HG03064 (cell line): ENCODE measurements around the gene FERMT2.

ENCODE experiments used
- ATAC-seq: cut with Tn5 transposase; IDR thresholded peaks from one replicate; pipeline ENCODE4 v1.9.1; 2021; ENCODE audit warnings: low read depth; ENCODE audit not compliant: unreplicated experiment

The FERMT2 gene, protein sequence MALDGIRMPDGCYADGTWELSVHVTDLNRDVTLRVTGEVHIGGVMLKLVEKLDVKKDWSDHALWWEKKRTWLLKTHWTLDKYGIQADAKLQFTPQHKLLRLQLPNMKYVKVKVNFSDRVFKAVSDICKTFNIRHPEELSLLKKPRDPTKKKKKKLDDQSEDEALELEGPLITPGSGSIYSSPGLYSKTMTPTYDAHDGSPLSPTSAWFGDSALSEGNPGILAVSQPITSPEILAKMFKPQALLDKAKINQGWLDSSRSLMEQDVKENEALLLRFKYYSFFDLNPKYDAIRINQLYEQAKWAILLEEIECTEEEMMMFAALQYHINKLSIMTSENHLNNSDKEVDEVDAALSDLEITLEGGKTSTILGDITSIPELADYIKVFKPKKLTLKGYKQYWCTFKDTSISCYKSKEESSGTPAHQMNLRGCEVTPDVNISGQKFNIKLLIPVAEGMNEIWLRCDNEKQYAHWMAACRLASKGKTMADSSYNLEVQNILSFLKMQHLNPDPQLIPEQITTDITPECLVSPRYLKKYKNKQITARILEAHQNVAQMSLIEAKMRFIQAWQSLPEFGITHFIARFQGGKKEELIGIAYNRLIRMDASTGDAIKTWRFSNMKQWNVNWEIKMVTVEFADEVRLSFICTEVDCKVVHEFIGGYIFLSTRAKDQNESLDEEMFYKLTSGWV

DNA sequence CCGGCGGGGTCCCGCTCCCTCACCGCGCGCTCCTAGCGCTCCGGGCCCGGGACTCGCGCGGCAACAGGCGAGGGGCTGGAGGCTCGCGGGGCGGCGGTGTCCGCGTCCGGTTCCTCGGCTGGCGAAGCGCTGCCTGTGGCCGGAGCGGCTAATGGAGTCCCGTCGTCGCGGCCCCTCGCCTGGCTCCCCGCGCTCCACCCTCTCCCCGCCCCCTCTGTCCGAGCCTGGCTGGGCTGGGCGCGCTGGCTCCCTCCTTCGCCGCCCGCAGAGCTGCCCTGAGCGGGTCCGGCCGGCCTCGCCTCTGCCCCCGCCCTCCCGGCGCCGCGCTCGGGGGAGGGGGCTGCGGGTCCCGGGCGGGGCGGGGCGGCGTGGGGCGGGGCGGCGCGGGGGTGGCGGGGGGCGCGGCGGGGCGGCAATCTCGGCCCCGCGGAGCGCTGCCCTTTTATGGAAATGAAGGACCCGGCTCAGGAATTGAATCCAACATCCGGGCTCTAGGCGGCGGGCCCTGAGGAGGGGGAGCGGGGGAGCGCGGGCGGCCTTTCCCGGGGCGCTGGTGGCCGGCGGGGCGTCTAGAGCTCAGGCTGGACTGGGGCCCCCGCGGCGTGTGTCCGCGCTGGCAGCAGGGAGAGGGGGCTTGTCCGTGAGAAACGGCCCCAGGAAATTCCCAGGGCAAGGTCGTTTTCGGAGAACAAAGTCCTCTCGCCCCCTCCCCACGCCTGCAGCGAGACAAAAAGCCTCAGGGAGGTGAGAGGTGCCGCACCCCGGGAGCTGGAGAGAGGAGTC is at the start of gene FERMT2:
TSS of gene FERMT2 (minus strand) at position 153 of the 783 bp plus-strand sequence. CDS start 482 bp downstream, outside the sequence.
- no peak for ATAC-seq

DNA sequence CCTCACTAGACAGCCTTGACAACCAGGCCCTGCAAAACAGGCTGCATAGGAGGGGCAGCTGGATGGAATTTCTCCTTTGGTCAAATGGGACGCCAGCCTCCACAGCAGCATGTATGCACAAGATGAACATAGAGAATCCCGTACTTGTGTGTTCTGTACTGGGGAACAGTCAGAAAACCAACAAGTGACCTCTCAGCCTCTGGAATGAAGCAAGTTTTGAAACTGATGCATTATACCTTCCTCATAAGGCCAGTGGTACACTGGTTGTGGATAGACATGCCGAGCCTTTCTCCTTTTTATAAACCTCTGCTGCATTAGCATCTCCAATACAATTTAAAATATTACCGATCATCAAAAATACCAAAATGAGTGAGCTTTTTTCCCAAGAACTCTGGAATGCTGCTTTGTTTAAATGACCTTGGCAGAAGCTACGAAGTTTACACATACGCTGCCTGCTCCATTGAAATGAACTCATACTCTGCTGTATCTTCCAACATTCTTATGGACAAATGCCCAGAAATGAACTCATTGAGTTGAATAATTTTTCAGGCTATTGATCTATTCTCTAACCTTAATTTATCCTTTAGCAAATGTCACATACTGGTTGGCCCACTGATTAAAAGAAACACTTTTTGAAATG is 47.6 kb upstream of the FERMT2 start:
- no peak for ATAC-seq

DNA sequence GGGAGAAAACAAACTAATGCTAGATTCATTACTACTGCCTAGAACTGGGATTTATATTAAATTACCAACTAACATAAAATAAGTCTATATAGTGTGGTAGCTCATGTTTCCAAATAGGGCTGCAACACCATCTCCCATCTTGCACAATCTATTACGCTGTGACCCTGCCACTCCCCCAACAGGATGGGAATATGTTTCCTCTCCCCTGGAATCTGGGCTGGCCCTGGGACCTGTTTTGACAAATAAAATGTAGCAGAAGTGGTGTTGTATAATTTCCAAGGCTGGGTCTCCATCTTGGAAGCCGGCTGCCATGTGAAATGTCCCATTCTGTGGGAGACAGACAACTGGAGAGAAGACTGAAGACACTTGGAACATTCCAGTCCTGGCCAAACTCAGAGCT is 45.6 kb upstream of the FERMT2 start:
- no peak for ATAC-seq

DNA sequence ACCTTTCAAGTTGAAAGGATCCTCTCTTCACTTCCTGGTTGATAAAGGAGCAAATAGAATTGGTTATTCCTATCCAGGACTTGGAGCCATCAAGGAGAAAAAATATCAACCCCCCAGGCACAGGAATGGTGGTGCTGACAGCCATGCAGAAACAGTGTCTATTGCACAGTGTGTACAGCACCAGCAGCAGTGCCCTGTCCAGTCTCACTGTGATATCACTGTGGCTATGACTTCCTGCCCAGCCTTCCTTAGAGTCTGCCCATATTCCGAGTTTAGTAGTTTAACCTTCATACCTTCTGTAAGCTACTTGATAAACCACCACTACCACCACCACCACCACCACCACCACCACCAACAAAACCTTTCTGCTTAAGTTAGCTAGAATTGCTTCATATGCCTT is 45.1 kb upstream of the FERMT2 start:
- ATAC-seq = no peak

DNA sequence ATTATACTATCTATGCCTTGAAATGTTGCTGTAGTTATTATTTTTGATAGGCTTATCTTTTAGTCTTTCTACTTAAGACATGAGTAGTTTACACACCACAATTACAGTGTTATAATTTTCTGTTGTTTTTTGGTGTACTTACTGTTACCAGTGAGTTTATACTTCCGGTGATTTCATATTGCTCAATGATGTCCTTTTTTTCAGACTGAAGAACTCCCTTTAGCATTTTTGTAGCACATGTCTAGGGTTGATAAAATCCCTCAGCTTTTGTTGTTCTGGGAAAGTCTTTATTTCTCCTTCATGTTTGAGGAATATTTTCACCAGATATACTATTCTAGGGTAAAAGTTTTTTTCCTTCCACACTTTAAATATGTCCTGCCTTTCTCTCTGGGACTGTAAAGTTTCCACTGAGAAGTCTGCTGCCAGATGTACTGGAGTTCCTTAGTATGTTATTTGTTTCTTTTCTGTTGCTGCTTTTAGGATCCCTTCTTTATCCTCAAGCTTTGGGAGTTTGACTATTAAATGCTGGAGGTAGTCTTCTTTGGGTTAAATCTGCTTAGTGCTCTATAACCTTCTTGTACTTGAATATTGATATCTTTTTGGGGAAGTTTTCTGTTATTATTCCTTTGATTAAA is 41.5 kb upstream of the FERMT2 start:
- no peak for ATAC-seq

DNA sequence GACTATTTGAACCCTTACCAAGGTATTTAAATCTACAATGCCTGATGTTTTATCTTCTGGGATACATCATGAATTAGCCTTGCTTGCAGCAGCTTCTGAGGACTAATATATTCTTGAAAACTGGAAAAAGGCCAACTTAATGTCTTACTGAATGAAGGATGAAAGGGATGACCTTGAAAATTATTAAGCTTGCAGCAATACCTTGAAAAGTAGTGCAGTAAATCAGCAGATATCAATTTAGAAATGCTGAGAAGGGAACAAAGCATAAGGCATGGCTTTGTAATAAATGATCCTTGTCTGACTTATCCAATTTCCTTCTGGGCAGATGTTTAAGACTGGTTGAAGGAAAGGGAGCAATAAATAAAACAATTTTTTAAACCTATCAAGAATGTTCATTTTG is 37.3 kb upstream of the FERMT2 start:
- no peak for ATAC-seq

DNA sequence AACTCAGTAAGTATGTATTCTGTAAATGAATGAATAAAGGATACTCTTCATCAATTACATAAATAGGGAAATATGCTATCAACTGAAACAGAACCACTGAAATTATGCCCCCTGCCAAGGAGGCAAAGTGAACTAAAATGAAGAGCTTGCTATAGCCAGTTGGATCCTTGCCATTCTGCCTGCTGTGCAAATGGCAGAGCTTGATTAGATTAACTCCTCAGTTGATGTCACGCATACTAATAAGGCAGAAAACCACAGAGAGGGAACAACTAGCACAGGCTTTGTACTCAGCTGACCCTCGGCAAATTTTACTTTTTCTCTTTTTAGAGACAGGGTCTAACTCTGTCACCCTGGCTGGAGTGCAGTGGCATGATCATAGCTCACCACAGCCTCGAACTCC is 36.7 kb upstream of the FERMT2 start:
- ATAC-seq = no peak

DNA sequence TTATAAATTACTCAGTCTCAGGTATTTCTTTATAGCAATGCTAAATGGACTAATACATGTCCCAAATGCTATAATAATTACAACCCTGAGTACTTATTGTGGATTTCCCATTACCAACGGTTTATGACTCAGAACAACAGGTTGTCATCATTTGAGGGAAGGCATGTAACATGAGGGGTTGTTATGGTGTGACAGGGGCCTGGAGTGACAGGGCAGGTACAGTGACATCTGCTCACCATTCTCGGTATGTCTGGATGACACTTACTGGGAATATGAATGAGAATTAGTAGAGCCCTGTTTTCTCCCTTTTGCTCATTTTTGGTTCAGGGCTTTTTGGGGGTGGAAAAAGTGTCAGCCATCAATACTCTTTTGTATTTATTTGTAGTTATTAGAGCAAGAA is 36.2 kb upstream of the FERMT2 start:
- no peak for ATAC-seq

DNA sequence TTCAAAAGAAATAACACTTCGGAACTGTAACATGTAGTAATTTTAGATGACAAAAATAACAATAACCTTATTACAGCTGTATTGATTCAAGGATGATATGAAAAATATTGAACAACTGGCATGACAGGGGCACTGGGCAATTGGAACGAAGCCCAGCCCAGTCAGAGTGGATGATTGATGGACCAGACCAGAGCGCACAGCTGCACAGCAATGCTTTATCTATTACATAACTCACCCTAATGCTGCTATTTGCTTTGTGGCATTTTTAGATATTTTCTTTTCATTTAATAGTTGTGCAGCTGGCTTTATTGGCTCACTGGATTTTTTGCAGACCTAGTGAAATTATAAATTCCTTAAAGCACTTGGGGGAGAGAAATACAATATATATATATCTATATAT is 26.9 kb upstream of the FERMT2 start:
- no peak for ATAC-seq

DNA sequence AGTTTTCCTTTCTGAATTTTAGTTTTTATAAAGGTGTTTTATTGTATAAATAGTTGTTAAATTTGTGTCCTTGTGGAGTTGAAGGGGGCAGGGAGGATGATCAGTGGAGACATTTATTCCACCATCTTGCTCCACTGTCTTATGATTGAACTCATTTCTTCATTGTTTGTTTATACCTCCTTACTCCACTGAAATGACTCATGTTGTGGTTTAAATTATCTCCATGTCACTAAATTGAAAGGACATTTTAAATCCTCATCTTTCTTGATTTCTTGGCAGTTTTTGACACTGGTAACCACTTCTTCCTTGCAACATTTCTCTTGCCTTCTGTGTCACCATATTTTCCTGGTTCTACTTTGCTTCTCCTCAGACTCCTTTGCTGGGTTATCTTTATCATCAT is 23.6 kb upstream of the FERMT2 start:
- no peak for ATAC-seq

DNA sequence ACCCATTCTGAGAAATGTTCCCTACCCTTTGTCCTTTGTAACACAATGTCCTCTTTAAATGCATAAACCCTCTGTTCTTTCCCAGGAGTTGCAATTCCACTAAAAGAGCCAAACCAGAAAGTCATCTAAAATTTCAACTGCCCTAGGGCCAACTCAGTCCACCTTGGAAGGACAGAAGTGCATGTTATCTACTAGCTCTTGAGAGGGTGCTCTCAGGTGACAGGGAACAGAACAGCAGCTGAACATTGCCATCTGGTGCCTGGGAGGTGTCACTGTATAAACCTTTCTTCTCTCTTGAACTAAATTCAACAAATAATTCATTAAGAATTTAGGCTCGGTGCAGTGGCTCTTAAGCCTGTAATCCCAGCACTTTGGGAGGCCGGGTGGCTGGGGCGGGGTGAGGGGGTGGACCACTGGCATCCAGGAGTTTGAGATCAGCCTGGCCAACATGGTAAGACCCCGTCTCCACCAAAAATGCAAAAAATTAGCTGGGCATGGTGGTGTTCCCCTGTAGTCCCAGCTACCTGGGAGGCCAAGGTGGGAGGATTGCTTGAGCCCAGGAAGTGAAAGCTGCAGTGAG is 10.3 kb upstream of the FERMT2 start:
- no peak for ATAC-seq

DNA sequence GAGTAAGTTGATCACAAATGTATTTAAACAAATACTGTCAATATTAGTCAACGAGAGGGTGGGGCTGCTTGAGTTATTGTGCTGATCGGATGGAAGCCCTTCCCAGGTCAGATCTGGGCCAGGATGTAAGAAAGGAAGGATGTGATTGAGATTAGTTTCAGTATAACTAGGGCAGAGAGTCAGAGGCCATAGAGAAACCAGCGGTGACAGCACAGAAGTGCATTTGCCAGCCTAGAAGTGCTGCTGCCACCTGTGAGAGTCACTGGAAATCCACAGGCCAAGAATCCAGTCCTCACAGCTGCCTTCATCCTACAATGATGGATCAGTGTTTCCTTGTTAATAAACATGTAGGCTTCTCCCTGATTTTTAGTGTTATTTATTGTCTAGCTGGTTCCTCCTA is 9.8 kb upstream of the FERMT2 start:
- ATAC-seq = no peak

DNA sequence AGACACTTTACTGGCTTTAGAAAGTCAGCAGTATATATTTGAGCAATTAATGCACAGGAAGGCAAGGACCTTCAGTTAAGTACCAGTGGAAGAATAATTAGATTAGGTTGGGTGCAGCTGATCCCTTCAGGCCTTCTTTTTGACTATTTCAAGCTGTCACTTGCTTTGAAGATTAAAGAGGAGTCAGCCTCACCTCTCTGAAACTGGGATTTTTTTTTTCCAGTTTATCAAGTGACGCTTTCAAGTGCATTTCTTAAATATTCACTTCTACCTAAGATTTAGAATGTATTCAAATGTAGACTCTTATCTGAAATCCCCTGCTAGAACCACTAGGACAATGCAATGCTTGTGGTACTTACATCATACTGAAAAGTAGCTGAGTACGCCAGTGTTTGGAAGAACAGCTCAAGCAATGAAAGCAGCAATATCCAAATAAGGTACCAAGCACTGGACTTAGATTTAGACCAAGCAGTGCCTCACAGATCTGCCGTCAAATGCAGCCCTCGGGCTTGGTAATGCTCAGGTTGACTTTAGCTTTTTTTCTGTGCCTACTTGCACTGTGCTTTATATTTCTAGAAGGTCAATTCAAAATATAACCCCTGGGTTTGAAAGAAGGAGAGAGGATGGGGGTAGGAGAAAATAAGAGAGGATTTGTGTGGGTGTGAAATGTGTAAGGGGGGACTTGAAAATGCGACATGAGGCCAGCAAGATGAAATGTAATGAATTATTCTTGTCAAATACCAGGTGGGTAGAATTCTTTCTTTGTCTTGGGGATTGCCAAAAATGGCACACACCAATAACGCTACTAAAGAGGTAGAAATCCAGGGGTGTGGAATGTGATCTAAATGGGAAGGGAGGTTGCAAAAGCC is 3.7 kb upstream of the FERMT2 start:
- no peak for ATAC-seq

DNA sequence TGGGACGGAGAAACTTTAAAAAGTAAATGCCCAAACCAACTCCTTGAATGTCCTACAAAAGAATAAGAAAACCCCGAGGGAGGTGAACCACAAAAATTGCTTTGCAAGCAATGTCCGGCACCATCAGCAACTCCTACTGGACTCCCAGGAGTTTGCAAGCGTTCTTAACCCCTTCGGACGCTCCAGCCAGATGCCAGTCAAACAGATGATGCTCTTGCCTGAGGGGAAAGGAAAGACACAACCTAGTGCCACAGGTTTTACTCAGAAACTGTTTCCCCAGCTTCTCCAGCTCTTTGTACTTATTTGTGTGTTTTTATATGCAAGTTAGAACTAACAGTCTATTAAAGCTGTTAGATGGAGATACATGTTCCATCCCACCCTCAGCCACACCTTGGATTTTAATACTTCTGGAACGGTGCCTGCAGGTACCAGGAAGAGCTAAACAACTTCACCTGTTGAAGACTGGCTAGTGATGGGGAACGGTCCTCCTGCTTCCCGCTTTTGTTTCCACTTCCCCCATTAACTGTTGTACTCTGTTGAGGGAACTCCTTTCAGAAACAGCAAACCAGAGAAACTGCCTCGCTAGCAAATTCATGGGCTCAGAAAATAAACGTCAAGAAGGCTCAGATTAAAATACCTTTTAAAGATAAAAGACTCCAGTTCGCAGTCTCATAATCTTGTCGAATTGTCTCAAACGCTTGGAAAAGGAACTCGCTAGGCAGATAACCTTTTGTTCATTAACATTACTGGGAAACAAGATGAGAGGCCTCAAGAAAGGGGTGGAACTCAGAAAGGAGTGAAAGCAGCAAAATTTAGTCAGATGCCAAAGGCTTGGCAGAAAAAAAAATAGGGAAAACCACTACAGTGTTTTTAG is 1.1 kb upstream of the FERMT2 start:
- no peak for ATAC-seq

DNA sequence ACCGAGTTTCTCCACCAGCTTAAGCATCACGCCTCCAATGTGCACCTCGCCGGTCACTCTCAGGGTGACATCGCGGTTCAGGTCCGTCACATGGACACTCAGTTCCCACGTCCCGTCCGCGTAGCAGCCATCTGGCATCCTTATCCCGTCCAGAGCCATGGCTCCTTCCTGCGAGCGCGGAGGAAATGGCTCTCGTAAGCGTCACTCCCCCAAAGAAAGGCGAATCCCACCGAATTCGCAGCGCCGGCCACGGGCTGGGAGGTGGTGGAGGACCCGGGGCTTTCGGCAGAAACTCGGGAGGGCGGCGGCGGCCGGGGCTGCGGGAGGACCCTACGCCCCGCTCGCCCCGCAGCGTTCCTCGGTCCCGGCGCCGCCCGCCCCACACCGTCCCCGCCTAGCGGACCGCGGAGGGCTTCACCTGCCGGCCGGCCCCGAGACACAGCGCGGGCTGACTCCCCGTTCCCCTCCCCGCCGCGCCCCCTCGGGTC is 396 bp downstream of the FERMT2 start:
- no peak for ATAC-seq

DNA sequence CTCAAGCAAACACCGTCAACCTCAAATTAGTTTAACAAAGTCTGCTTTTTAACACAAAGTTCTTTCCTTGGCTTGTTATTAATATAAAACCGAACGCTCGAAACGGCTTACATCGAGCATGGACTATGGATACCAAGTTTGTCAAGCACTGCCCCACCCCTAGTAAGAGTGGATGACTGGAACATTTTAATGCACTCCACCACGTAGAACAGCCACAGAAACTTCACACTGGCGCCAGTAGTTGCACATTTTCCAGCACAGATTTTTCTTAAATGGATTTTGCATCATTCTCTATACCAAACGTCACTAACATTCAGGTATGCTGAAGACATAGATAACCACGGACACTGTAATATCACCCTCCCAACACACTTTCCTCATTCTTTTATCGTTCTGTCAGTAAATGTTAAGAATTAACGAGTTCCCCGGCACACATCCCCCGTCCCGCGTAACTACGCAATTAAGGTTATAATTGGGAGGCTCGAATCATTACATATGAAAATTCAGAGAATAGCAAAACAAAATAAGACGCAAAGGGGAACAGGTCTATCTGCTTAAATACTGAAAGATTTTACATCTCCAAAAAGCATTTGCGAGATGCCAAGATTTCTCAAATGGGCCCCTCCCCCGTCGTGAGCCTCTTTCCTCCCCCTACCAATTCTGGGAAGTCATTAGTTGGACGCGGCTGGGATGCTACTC is 990 bp downstream of the FERMT2 start:
- ATAC-seq = no peak

DNA sequence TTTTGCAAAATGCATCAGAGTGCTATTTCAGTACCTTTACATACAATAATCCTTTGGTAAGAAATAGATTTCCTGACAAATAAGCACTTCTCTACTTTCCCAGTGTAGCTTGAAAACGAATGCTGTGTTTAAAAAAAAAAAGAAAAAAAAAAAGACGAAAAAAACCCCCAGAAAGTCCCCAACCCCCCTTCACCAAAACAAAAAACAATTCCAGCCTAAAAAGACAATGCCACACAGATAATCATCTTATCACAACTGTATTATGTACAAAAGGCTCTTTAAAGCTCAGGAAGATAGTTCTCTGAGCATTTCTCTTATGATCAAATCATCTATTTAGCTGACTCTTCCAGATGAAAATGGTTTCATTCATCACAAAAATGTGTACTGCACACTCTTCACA is 1.6 kb downstream of the FERMT2 start:
- no peak for ATAC-seq
